GM12878 (cell line): ENCODE data around the gene ZDHHC1. TPM values are rescaled to one million over a fixed set of nuclear protein-coding genes. Genes with fewer than 3 reads are reported as not detected.

Experiments used
- ATAC-seq: fragments of 200-7000 bp; cut with Tn5 transposase; 3 replicates; pipeline ENCODE4 v1.9.1; 2020; ENCODE audit warnings: mild to moderate bottlenecking, moderate library complexity
- BruUV-seq: library from RNA; stranded (reverse); fragments of 400-500 nt; replicated peaks from 2 replicates; lab custom pipeline; 2021; lab: Mats Ljungman, UMichigan
- CTCF ChIA-PET: fragments of 300-600 bp; sonication (Branson Sonifier 250); formaldehyde crosslinking; extraction: SDS; loops from one replicate; lab custom pipeline; 2021; ENCODE audit warnings: inconsistent platforms; lab: Yijun Ruan, JAX
- POLR2A ChIA-PET: fragments of 350-600 bp; formaldehyde crosslinking; extraction: SDS; loops from one replicate; lab custom pipeline; 2021; ENCODE audit warnings: inconsistent platforms; lab: Charles Lee
- RAD21 ChIA-PET: fragments of 300-600 bp; sonication (Branson Sonifier 250); formaldehyde crosslinking; loops from one replicate; lab custom pipeline; 2023; ENCODE audit warnings: antibody characterized with exemption; ENCODE audit not compliant: unreplicated experiment; lab: Charles Lee
- SMC1A ChIA-PET: fragments of 300-600 bp; sonication (Branson Sonifier 250); formaldehyde crosslinking; loops from one replicate; lab custom pipeline; 2023; ENCODE audit not compliant: unreplicated experiment, uncharacterized antibody; lab: Charles Lee
- DNase-seq: peaks from one replicate; pipeline ENCODE4 v3.0.0-alpha.2; 2011; ENCODE audit warnings: low read depth, low spot score
- FAIRE-seq: peaks from 3 replicates; lab custom pipeline; 2011; peaks lifted over from hg19 to GRCh38; lab: Jason Lieb, UNC
- H2AFZ ChIP-seq: 2 replicates; pipeline ENCODE4 v1.6.0; 2011; ENCODE audit warnings: low read depth, low read length, control low read depth; ENCODE audit not compliant: control insufficient read depth
- H3K27ac ChIP-seq: 2 replicates; pipeline ENCODE4 v1.5.1; 2011; ENCODE audit warnings: control low read depth; ENCODE audit not compliant: control insufficient read depth, insufficient read depth
- H3K27me3 ChIP-seq, 2 experiments: replicated peaks in 1 of 2; 2 replicates each; pipeline versions ENCODE4 v1.6.0 to v1.6.1; 2011; ENCODE audit warnings: low read length in 1 of 2; ENCODE audit not compliant: control insufficient read depth in 2 of 2, insufficient read depth in 2 of 2
- H3K36me3 ChIP-seq, 2 experiments: 2 replicates each; pipeline ENCODE4 v1.5.1; 2011; ENCODE audit warnings: low read length in 1 of 2; ENCODE audit not compliant: control insufficient read depth in 2 of 2, insufficient read depth in 2 of 2
- H3K4me1 ChIP-seq: 2 replicates; pipeline ENCODE4 v1.6.1; 2011; ENCODE audit warnings: mild to moderate bottlenecking, low read length, moderate library complexity, mixed read lengths; ENCODE audit not compliant: control insufficient read depth, insufficient read depth
- H3K4me2 ChIP-seq: 2 replicates; pipeline ENCODE4 v1.6.0; 2011; ENCODE audit warnings: control low read depth; ENCODE audit not compliant: control insufficient read depth, insufficient read depth
- H3K4me3 ChIP-seq: fragments of 200-600 bp; sonication (generic); 2 replicates; pipeline ENCODE4 v1.5.1; 2016
- H3K79me2 ChIP-seq: 2 replicates; pipeline ENCODE4 v1.6.0; 2011; ENCODE audit warnings: low read length; ENCODE audit not compliant: control insufficient read depth, insufficient read depth
- H3K9ac ChIP-seq: 2 replicates; pipeline ENCODE4 v1.8.0; 2011; ENCODE audit warnings: low read length, control low read depth, mixed read lengths; ENCODE audit not compliant: control insufficient read depth, insufficient read depth
- H3K9me3 ChIP-seq: replicated peaks from 3 replicates; pipeline ENCODE4 v1.5.1; 2011; ENCODE audit warnings: mild to moderate bottlenecking, low read length; ENCODE audit not compliant: control insufficient read depth, insufficient read depth
- H4K20me1 ChIP-seq: 2 replicates; pipeline ENCODE4 v1.6.0; 2011; ENCODE audit not compliant: control insufficient read depth, insufficient read depth
- CBFB ChIP-seq: IDR thresholded peaks from 2 replicates; pipeline ENCODE4 v1.6.1; 2016; ENCODE audit warnings: antibody characterized with exemption, low read depth
- CBX3 ChIP-seq: fragments of 200-600 bp; sonication (generic); IDR thresholded peaks from 2 replicates; pipeline ENCODE4 v1.6.1; 2016; ENCODE audit warnings: low read depth, borderline replicate concordance
- CBX5 ChIP-seq: sonication (generic); IDR thresholded peaks from 2 replicates; pipeline ENCODE4 v1.6.1; 2016; ENCODE audit warnings: low read depth, moderate library complexity, mild to moderate bottlenecking, inconsistent platforms
- JUND ChIP-seq: IDR thresholded peaks from 2 replicates; pipeline ENCODE4 v1.6.1; 2012; ENCODE audit warnings: low read depth, mild to moderate bottlenecking, low read length, improper control_type of control experiment, moderate library complexity
- POLR2AphosphoS5 ChIP-seq: IDR thresholded peaks from 2 replicates; pipeline ENCODE4 v1.6.1; 2011; ENCODE audit warnings: mild to moderate bottlenecking, low read length, inconsistent platforms
- POU2F2 ChIP-seq: IDR thresholded peaks from 3 replicates; pipeline ENCODE4 v1.6.1; 2011; ENCODE audit warnings: low read depth, mild to moderate bottlenecking, low read length, borderline replicate concordance
- SMARCA5 ChIP-seq: fragments of 450-650 bp; IDR thresholded peaks from 2 replicates; pipeline ENCODE4 v1.6.1; 2017; ENCODE audit warnings: mild to moderate bottlenecking
- STAT1 ChIP-seq: fragments of 450-650 bp; conservative IDR thresholded peaks from 2 replicates; pipeline ENCODE4 v1.6.1; 2014; ENCODE audit warnings: antibody characterized with exemption, mild to moderate bottlenecking
- TCF7 ChIP-seq: IDR thresholded peaks from 2 replicates; pipeline ENCODE4 v1.6.1; 2014; ENCODE audit warnings: antibody characterized with exemption, borderline replicate concordance
- YY1 ChIP-seq: IDR thresholded peaks from 2 replicates; pipeline ENCODE4 v1.6.1; 2011; ENCODE audit warnings: low read depth, mild to moderate bottlenecking, low read length
- WGBS: methylation state at CpG from one replicate; pipeline ENCODE4 v1.1.6; 2016; ENCODE audit warnings: low lambda C conversion rate; ENCODE audit not compliant: insufficient replicate concordance, insufficient coverage; ENCODE audit errors: missing lambda C conversion rate; 5-methylcytosine and 5-hydroxymethylcytosine counted together
- in situ Hi-C: fragments of 300-500 bp; cut with MboI; formaldehyde crosslinking; loops from 9 replicates; pipeline ENCODE4 v1.14.3; 2018; ENCODE audit warnings: mixed read lengths
- intact Hi-C: fragments of 100-400 bp; cut with micrococcal nuclease; formaldehyde crosslinking; loops from one replicate; pipeline ENCODE4 v1.14.2; 2022; ENCODE audit not compliant: unreplicated experiment
- polyA plus RNA-seq, 11 experiments: library from polyadenylated mRNA; depleted of rRNA in 4 of 11; unstranded in 6 of 11; stranded (reverse) in 5 of 11; fragments of >200 nt; fragmentation: Nextera tagmentation in 4 of 11; fragmentation: Illumina TruSeq in 1 of 11; extraction: Ambion mirVana in 4 of 11; extraction: Trizol in 1 of 11; gene quantifications; 1 replicate in 1 of 11; 2 replicates in 10 of 11; pipeline versions ENCODE4 v1.2.1 to v1.2.3, GENCODE V29; 2011 to 2016; ENCODE audit warnings: inconsistent platforms in 2 of 11, missing spikeins in 2 of 11, low read depth in 1 of 11
- total RNA-seq, 4 experiments: library from RNA; depleted of rRNA in 3 of 4; stranded (reverse); fragments of >200 nt in 3 of 4; fragmentation: Illumina TruSeq in 1 of 4; extraction: Trizol in 1 of 4; gene quantifications; 2 replicates each; pipeline versions ENCODE4 v1.2.1 to v1.2.3, GENCODE V29; 2013 to 2021
- TF ChIP-seq, protein P1 (sequence below): IDR thresholded peaks from 2 replicates; pipeline ENCODE4 v1.6.1; 2011; ENCODE audit warnings: mild to moderate bottlenecking, low read depth, low read length, moderate library complexity; ENCODE audit not compliant: insufficient replicate concordance

The ZDHHC1 gene
- total and polyA plus RNA-seq, 10 of the 15 experiments (the other 5 are each of a cell fraction or from before 2014, with no cell fraction given), result 0.07 to 1.2 (median 0.66) TPM; not detected in 2

DNA sequence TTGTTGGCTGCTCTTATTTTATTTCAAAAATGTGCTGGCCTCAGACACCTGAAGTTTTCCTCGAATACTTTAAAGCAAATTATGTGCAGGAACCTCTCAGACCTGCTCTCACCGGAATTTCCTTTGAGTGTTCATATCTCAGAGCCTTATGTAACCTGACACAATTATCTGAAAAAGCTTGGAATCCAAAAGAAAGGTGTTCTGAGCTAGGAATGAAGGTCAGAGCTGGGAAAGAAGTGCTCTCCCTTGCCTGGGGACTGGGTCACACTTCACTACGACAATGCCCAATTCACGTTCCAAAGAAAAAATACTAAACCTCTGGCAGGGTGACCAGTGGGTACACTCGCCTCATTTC lies 8.0 kb upstream of the ZDHHC1 start:
- in situ Hi-C loops (loop anchor here (25.0 kb wide), 1 partner anchor 437 kb away; the partner anchor contains the start of gene CES4A), intact Hi-C loops (no loop called here)
- Histone ChIP-seq H2AFZ (no peak overlapping the region), H3K4me2 (no peak overlapping the region), H3K9ac (no peak overlapping the region), H3K4me1 (no peaks in the 10 kb centered on the region), H3K79me2 (no peaks in the 10 kb centered on the region), H3K9me3 (no peaks in the 10 kb centered on the region), H4K20me1 (0 out of 2 replicates have a peak, but pooled peaks cover 2% of the 10 kb centered on the region), H3K36me3 (no peaks in the 10 kb centered on the region), H3K27ac (no peak overlapping the region), H3K4me3 (no peak overlapping the region), H3K27me3 (peaks cover 5% of the 10 kb centered on the region in 2 experiments)
- ATAC-seq (no peak), DNase-seq (no peak), FAIRE-seq (no peak)
- BruUV-seq, result no TSS peak
- TF ChIP-seq, protein P1, sequence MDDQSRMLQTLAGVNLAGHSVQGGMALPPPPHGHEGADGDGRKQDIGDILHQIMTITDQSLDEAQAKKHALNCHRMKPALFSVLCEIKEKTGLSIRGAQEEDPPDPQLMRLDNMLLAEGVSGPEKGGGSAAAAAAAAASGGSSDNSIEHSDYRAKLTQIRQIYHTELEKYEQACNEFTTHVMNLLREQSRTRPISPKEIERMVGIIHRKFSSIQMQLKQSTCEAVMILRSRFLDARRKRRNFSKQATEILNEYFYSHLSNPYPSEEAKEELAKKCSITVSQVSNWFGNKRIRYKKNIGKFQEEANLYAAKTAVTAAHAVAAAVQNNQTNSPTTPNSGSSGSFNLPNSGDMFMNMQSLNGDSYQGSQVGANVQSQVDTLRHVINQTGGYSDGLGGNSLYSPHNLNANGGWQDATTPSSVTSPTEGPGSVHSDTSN, result no peak
- no peak for TF ChIP-seq STAT1
- WGBS, result 37% methylated on average over 5 of the region's 5 CpGs
- ChIA-PET CTCF (interaction anchor here (1.1 to 5.6 kb wide), 3 partner anchors 21 to 43 kb away, joined by 4 to 84 read pairs (median 4); no protein-coding TSS in a partner anchor), POLR2A (no interaction called here), SMC1A (no interaction called here), RAD21 (interaction anchor here (1.2 to 1.4 kb wide), 2 partner anchors 23 to 26 kb away, joined by 3 read pairs; no protein-coding TSS in a partner anchor)

DNA sequence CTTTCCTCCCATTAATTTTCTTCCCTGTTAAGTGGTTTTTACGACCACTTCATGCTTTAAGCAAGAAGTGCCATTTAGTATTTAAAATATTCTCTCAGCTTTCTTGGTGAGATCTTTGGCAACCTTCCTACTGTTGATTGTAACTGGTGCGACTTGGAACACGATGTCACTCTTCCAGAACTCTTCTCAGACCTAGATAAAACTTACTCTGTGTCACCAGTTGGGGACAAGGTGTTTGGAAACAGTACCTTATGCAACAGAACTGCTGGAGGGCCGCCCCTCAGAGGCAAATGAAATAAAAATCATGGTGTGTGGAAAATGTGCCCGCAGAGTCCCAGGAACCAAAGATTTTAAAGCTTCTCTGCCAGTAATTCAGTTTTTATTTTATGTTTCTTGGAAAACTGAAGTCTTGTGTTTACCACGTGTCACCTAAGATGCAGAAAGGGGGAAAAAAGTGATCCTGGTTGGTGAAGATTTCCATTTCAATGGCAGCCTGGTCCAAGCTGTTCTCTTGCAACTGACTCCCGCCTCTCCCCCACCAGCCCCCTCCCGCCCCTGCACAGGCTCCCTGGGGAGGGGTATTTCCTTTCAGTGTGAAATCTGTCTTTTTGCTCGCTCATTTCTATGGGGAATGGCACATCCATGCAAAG lies 7.5 kb upstream of the ZDHHC1 start:
- Histone ChIP-seq H2AFZ (no peak overlapping the region), H3K4me2 (no peak overlapping the region), H3K4me1 (no peaks in the 10 kb centered on the region), H3K27me3 (peaks cover 2 to 4% of the 10 kb centered on the region in 2 experiments; a peak in 3 of 4 replicates), H3K36me3 (no peaks in the 10 kb centered on the region), H3K9ac (no peak overlapping the region), H3K27ac (no peak overlapping the region), H4K20me1 (0 out of 2 replicates have a peak, but pooled peaks cover 2% of the 10 kb centered on the region), H3K9me3 (no peaks in the 10 kb centered on the region), H3K4me3 (no peak overlapping the region), H3K79me2 (no peaks in the 10 kb centered on the region)
- ChIA-PET RAD21 (interaction anchor here (1.2 to 1.4 kb wide), 2 partner anchors 24 to 27 kb away, joined by 3 read pairs; no protein-coding TSS in a partner anchor), CTCF (interaction anchor here (1.7 to 5.6 kb wide), 2 partner anchors 22 to 44 kb away, joined by 4 to 84 read pairs; no protein-coding TSS in a partner anchor), SMC1A (interaction anchor here (1.2 kb wide), 1 partner anchor 24 kb away, joined by 3 read pairs; no protein-coding TSS in a partner anchor), POLR2A (no interaction called here)
- FAIRE-seq, result no peak
- DNase-seq, result no peak
- no TSS peak for BruUV-seq
- 19% methylated on average over 8 of the region's 9 CpGs for WGBS
- intact Hi-C loops (no loop called here), in situ Hi-C loops (loop anchor here (25.0 kb wide), 1 partner anchor 436 kb away; the partner anchor contains the start of gene CES4A)
- no peak for ATAC-seq
- TF ChIP-seq POU2F2 (no peak), TCF7 (no peak), CBX3 (no peak), SMARCA5 (no peak), JUND (no peak), YY1 (no peak), CBX5 (no peak), CBFB (no peak), POLR2AphosphoS5 (no peak)
